HG02678 (cell line): ENCODE results near the gene PRR14L.
"Not testable (repeated sequence)": the region's sequence is repeated elsewhere in the genome, so short reads cannot be mapped to it uniquely, and the experiment has no call there.

Experiments used
- ATAC-seq: cut with Tn5 transposase; IDR thresholded peaks from one replicate; pipeline ENCODE4 v1.9.1; 2021; ENCODE audit warnings: mild to moderate bottlenecking, moderate library complexity; ENCODE audit not compliant: unreplicated experiment

PRR14L gene

GRCh38 chr22:31742115-31742514, 7.8 kb downstream of the PRR14L start:
- no peak for ATAC-seq

- ATAC-seq, result not testable (repeated sequence)
Observed at GRCh38 chr22:31740314-31740713, 9.6 kb downstream of the PRR14L start.

GRCh38 chr22:31739795-31740201, 10.1 kb downstream of the PRR14L start:
- ATAC-seq, result no peak

- ATAC-seq, result no peak
Observed at GRCh38 chr22:31738566-31738965, 11.4 kb downstream of the PRR14L start.

DNA sequence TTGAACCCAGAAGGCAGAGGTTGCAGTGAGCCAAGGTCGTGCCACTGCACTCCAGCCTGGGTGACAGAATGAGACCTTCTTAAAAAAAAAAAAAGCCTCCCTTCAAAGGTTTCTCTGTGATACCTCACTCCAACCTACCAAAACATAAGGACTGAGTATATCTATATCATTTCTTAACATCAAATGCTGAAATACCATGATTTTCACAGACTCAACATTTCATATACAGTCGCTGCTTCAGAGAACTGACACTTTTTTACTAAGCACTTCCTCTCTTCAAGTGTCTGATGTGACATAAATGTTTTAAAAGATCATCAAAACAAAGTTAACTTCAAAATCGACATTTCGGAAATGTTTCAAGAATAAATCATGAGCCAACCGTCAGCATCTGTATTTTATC, 12.0 kb downstream of the PRR14L start:
- no peak for ATAC-seq

GRCh38 chr22:31736458-31736857, 13.5 kb downstream of the PRR14L start:
- ATAC-seq, result no peak

- ATAC-seq, result no peak
Observed at GRCh38 chr22:31734512-31734911, 15.4 kb downstream of the PRR14L start.

GRCh38 chr22:31733580-31734079, 16.3 kb downstream of the PRR14L start:
- no peak for ATAC-seq

GRCh38 chr22:31732089-31732829, 17.7 kb downstream of the PRR14L start:
- no peak for ATAC-seq

DNA sequence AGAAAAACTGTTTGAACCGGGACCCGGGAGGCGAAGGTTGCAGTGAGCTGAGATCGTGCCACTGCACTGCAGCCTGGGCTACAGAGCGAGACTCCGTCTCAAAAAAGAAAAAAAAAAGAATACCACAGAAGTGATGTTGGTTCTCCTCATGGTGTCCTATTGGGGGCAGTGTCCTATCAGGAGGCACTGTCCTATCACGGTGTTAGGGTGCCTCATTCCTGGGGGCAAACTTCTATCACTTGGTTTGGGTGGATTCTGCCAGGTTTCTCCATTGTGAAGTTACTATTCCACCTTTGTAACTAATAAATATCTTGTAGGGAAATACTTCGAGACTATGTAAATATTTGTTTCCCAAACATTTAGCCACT, 19.6 kb downstream of the PRR14L start:
- ATAC-seq, result no peak

DNA sequence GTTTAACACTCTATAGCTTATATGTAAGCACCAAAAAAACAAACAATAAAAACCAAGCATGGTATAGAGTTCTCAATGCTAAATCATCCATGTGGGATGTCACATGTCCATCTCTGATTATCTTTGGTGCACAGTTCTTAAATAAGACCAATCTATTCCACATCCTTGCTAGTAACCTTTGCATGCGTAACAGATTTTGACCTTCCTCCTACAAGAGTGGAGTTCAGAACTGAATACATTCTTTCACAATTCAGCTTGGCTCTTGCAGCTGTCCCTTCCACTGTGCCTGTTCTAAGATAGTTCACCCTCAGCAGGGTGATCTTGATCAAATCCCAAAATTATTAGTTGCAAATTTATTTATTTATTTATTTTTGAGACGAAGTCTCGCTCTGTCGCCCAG, 21.1 kb downstream of the PRR14L start:
- no peak for ATAC-seq

- no peak for ATAC-seq
Observed at GRCh38 chr22:31726692-31727091, 23.2 kb downstream of the PRR14L start.

- no peak for ATAC-seq
Observed at GRCh38 chr22:31723723-31724122, 26.2 kb downstream of the PRR14L start.

- ATAC-seq, result no peak
Observed at GRCh38 chr22:31719850-31720471, 30.0 kb downstream of the PRR14L start.

- no peak for ATAC-seq
Observed at GRCh38 chr22:31715147-31715778, 34.7 kb downstream of the PRR14L start.

DNA sequence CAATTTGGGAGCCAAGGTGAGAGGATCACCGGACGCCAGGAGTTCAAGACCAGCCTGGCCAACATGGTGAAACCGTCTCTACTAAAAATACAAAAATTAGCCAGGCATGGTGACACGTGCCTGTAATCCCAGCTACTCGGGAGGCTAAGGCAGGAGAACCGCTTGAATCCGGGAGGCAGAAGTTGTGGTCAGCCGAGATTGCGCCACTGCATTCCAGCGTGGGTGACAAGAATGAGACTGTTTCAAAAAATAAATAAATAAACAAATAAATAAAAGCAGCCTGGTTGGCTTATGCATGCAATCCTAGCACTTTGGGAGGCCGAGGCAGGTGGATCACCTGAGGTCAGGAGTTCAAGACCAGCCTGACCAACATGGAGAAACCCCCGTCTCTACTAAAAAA, 38.7 kb downstream of the PRR14L start:
- not testable (repeated sequence) for ATAC-seq

DNA sequence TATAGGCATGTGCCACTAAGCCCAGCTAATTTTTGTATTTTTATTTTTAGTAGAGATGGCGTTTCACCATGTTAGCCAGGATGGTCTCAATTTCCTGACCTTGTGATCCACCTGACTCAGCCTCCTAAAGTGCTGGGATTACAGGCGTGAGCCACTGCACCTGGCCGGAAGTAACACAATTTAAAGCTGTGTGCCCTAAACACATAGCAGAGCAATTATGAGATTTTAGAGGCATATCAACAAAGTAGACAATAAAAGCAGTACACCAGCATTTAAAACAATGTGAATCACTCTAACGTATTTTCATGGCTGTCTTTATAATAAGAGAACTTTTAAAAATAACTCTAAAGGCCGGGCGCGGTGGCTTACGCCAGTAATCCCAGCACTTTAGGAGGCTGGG, 42.4 kb downstream of the PRR14L start:
- no peak for ATAC-seq

GRCh38 chr22:31695423-31695822, 54.5 kb downstream of the PRR14L start:
- ATAC-seq, result no peak

- not testable (repeated sequence) for ATAC-seq
Observed at GRCh38 chr22:31694046-31694445, 55.9 kb downstream of the PRR14L start.

DNA sequence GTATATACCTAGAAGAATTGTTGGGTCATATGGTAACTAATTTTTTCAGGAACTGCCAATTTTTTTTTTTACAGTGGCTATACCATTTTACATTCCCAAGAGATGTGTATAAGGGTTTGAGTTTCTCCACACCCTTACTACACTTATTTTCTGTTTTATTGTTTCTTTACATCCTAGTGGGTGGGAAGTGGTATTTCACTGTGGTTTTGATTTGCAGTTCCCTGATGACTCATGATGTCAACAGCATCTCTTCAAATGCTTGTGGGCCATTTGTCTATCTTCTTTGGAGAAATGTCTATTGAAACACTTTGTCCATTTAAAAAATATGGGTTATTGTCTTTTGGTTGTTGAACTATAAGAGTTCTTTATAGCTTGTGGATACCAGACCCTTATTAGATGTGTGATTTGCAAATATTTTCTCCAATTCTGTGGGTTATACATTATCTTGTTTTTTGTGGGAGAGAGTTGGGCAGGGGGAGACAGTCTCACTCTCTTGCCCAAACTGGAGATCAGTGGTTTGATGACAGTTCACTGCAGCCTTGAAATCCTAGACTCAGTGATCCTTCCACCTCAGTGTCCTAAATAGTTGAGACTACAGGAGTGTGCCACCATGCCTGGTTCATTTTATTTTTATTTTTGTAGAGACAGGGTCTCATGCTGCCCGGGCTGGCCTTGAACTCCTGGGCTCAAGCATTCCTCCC, 57.6 kb downstream of the PRR14L start:
- no peak for ATAC-seq

GRCh38 chr22:31691408-31691807, 58.5 kb downstream of the PRR14L start:
- ATAC-seq, result no peak
